OCI-M2 (cell line): Measurements from ENCODE around the gene PATE2.

Experiments used
- DNase-seq: peaks from one replicate; lab custom pipeline; 2025; ENCODE audit not compliant: unreplicated experiment; lab: John Stamatoyannopoulos, UW

Gene PATE2

DNA sequence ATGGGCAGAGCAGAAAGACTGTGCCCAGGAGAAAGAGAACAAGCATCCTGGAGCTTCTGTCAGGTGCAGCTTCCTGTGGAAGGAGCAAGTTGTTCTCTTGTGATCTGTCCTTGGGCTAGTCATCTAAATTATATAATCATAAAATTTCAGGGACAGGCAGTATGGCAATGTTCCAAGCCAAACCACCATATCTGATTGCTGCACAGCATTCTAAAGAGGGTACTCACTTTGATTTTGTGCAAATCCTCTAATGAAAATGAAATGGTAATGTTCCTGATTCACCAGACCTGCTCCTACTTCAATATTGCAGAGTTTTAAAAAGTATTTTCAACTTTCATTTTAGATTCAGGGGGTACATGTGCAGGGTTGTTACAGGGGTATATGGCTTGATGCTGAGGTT, at the start of gene PATE2:
TSS of gene PATE2 (minus strand) at position 101 of the 400 bp plus-strand sequence. CDS start at position 46, 55 bp downstream.
- DNase-seq: no peak

DNA sequence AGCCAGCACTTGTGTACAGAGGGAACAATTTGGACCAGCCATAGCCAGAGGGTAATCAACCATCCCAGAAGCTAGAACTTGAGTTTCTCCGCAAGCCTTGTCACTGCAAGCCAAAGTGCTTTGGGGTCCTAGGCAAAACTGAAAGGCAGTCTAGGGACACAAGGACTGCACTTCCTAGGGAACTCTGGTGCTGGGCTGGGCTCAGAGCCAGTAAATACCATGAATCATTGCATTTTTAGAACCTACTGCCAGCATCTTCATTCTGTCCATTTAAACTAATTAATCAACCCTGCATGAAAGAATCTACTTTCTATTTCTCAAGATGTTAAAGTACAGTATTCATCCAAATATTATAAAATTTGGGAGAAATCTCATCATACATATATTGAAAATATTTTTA, 29.3 kb upstream of the PATE2 start:
- no peak for DNase-seq

DNA sequence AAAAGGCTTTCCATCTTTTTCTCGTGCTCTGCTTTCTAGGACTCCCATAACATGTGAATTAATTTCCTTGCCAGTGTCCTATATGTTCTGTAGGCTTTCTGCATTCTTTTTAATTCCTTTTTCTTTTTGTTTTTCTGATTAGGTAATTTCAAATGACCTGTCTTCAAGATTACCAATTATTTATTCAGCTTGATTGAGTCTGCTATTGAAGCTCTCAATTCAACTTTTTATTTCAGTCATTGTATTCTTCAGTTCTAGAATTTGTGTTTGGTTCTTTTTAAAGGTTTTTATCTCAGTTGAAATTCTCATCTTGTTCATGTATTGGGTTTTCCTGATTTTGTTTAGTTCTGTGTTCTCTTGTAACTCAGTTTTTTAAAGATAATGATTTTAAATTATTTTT, 23.8 kb upstream of the PATE2 start:
- no peak for DNase-seq

DNA sequence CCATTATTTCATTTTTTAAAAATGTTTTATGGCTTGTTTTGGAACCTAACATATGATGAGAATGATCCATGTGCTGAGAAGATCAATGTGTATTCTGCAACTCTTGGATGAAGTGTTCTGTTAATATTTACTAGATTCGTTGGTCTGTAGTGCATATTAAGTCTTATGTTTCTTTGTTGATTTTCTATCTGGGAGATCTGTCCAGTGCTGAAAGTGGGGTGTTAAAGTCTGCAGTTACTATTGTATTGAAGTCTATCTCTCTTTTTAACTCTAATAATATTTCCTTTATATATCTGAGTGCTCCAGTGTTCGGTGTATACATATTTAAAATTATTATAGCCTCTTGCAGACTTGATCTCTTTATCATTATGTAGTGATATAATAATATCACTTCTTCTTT, 21.2 kb upstream of the PATE2 start:
- DNase-seq: no peak

DNA sequence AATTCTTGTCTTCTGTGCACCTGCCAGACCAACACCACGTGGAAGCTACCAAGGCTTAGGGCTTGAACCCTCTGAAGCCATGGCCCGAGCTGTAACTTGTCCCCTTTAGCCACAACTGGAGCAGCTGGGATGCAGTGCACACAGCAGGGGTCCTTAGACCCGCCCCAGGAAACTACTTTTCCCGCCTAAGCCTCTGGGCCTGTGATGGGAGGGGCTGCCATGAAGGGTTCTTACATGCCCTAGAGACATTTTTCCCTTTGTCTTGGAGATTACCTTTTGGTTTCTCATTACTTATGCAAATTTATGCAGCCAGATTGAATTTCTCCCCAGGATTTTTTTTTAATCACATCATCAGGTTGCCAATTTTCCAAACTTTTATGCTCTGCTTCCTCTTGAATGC, 19.0 kb upstream of the PATE2 start:
- DNase-seq: no peak

DNA sequence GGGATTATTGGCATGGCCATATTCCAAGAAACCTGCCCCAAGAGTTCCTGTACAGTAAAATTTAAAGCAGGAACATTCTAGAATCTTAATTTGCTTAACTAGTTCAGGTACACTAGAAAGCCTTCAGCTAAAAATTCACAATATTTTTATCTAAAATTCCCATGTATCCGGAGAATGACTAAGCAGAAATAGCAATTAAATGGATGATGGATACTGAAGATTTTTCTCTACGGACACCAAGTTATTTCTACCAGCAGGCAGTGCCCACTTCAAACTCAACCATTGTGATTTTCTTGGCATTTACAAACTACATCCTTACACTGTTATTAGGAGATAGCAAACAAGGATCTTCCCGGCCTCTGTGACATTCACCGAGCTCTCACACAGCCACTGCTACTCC, 12.2 kb upstream of the PATE2 start:
- DNase-seq: no peak

DNA sequence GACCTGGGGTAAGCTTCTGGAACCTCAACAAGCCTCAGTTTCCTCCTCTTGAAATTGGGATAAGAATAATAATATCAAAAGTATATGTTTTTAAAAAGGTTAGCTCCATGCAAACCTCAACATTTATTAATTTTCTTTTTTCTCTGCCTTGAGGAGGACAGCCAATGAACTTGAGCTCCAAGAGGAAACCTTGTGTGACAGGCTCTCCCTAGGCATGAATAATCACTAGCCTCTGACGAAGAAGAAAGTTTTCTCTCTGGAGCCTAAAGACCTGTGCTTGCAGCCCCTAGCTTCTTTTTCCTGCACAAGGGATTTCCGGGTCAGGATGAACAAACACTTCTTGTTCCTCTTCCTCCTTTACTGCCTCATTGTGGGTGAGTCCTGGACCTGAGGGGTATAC, 9.2 kb upstream of the PATE2 start, which contains the start of gene PATE3:
TSS of gene PATE3 (plus strand) at position 301 of the 400 bp plus-strand sequence. CDS start at position 326, 25 bp downstream.
- DNase-seq: no peak

DNA sequence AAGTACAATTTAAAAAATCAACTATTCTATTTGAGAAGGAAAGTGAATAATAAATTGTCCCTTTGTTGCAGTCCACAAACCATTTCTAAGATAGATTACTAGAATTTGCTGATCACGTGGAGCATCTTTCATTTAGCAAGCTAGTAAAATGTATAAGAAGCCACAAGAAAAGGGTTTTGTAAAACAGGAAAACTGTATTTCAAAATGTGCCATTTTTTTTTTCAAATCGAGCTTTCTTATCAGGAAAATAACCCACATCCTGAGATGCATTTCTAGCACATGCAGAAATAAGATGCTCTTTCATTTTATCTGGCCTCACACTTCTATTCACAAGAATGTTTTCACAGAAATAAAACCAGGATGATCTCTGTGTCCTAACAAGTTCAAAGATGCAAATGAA, 6.0 kb upstream of the PATE2 start:
- DNase-seq: no peak

DNA sequence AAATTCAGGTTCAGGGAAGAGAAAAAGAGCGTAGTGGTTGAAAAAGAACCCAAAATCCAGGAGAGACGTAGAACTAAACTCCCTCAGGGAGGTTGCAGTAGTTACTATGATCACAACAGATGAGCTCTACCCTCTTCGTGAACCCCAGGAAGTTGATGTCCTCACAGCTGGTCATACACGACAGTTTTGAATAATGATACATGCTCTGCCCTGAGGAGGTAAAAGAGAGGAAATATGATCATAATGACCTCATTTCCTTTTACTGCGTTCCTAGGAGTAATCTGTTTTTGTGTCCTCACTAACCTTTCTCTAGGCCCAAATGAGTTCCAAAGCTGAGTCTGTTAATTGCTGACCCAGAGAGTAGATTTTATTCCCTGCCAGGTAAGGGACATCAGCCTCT, 1.3 kb downstream of the PATE2 start:
- no peak for DNase-seq

DNA sequence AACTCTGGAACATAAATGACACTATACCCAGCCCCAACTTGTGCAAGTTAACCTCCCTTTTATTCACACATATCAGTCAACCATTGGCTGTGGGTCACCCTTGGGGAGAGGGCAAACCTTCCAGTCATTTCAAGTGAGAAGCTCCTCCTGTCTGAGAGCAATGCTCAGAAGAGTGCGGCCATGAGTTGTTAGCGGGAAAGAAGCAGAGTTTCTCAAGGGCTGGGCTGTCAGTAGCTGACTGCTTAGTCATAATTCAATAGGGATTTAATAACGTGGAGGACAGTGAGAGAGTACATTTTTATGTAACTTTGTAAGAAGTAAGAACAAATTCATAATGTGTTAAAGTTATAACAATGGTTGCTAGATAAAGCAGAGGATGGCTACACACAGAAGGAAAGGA, 5.1 kb downstream of the PATE2 start:
- DNase-seq: no peak

DNA sequence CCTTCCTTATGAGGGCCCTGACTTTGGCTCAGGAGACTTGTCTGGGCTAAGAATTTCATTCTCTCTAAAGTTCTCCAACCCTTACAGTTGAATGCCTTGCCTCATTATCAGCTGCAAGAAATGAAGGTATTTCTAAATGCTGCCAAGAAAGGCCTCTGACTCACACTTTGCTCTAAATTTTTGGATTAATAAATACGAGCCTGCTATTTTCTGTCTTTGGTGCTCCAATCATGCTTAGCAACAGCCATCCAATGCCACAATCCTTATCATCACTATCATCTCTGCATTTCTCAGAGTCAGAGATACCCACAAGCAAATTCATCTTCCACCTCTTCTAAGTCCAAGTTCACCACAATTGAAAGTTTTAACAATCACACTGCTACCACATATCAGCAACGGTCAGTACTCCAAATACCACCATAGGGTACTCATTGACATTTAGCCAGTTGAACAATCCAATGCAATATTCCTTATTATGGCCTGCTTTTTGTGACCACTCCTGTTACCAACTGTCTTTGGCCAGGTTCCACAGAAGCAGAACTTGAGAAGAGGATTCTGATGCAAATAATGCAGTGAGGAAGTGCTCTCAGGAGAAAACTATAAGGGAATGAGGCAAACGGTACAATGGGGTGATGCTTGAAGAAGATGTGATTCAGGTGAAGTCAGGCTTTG, 5.7 kb downstream of the PATE2 start:
- DNase-seq: no peak

DNA sequence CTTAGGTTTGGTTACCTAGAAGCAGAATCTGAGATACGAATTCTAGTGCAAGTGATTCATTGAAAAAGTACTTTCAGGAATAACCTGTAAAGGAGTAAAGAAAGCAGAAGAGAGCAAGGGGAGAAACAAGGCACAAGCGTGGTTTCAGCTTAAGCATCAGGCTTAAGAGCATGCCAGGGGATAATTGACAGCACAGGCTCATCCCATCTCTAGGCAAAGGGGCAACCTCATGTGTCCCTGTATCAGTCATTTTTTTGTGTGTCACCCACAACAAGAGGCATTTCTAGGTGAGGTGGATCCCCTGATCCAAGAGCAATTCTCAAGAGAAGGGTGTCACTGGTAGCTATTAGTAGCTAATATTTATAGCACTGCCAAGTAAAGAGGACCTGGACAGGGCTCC, 8.0 kb downstream of the PATE2 start:
- no peak for DNase-seq

DNA sequence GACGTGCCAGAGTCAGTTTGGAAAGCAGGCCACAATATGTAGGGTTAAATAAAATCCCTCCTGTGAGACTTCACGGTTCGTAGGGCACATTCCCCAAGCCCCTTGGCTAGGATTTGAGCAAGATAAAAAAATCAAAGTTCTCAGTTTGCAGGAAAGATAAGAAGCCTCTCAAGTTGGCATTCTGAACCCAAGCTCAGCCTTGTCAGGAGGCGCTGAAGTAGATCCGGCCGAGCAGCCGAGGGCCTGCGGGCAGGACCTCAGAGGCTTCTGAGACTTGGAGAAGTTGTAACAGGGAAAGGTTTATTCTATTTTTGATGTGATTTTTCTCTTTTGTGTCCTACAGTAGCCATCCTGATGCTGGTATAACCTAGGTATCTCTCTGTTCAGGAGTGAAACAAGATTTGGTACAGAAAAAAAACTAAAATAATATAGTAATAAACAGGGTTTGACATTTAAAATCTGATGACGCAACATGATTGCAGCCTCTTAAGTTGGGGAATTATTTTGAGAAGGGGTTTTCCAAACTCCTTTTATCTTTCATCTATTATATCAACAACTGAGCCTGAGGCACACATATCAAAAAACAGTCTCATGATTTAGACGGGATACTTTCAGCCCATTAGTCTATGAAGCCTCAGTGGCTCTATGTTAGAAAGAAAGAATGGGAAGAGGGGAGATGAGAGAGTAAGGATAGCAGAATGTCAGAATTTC, 10.1 kb downstream of the PATE2 start:
- no peak for DNase-seq

DNA sequence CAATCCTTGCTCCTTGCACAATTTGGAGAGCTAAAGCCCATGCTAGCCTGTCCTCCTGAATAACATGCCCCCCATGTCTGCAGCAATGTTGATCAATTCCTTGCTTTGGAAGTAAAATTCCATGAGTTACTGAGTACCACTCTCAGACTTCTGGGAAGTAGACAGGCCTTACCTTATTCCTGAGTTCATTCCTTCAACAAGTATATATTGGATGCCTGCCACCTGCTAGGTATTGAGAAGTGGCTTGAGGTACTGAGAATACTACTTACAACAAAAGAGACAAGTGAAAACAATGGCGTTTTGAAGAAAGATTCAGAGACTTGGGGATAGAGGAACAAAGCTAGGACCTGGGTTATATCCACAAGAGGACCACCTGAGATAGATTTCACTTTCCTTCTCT, 12.4 kb downstream of the PATE2 start:
- DNase-seq: no peak

DNA sequence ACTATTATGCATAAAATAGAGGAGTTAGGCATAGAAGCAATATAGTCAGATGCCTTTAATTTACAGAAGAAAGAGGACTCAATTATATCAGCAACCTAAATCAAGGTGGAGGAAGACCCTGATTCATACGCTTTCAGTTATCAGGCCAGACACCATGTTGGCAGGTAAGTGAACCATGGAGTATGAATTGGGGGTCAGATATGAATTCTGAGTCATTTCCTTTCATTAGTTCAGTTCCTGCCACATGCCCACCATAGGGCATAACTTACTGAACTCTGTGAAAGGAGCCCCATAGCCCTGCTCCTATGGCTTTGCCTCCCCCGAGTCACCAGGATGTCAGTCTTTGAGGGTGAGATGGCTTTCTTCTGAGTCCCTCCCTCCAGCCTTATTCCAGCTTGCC, 15.1 kb downstream of the PATE2 start:
- no peak for DNase-seq

DNA sequence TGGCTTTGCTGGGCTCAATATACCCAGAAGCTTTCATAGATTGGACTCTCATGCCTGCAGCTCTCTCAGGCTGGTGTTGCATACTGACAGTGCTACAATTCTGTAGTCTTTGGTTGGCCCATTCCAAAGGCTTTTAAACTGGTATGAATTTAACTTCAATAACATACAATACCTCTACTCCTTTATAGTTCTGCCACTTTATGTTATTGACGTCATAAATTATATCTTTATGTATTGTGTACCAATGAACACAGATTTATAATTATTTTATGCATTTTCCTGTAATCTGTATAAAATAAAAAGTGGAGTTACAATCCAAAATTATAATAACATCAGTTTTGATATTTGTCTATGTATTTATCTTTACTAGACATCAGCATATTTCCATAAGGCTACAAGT, 16.2 kb downstream of the PATE2 start:
- DNase-seq: no peak

DNA sequence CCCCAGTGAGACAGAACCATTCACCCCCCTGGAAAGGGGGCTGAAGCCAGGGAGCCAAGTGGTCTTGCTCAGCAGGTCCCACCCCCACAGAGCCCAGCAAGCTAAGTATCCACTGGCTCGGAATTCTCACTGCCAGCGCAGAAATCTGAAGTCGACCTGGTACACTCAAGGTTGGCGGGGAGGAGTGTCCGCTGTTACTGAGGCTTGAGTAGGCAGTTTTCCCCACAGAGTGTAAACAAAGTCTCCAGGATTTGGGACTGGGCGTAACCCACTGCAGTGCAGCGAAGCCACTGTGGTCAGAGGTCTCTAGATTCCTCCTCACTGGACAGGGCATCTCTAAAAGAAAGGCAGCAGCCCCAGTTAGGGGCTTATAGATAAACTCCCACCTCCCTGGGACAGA, 22.6 kb downstream of the PATE2 start:
- DNase-seq: no peak

DNA sequence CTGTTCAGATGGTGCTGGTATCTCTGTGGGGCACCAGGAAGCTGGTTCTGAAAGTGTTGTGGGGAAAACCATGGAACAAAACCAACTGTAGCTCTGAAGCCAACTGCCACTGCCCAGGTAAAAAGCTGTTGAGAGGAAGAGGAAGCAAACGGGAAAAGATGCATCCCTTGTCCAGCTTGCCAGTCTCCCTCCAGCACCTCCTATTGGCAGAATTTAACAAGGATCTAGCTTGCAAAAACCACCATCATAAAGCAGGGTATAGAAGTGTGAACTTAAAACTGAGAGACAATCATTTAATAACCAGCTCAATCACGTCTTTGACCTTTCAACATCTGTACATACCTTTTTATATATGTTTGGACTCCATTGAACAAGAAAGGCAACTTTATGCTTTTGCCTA, 28.0 kb downstream of the PATE2 start:
- no peak for DNase-seq

DNA sequence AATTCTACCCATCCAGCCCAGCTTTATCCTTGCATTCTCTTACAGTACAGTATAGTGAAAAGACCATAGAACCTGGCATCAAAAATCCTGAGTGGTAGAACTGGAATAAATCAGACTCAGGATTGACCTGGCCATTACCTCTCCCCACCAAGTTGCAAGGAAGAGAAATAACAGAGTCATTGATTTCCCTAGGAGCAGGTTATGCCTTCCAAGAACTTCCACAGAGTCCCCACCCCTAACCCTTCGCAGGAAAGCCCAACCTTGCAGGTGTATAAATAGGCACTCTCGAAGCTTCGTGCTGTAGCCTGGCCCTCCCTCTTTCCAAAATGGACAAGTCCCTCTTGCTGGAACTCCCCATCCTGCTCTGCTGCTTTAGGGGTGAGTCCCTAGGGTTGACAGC, 32.6 kb downstream of the PATE2 start, which contains the start of gene PATE1:
TSS of gene PATE1 (plus strand) at position 301 of the 400 bp plus-strand sequence. CDS start at position 327, 26 bp downstream.
- DNase-seq: no peak

DNA sequence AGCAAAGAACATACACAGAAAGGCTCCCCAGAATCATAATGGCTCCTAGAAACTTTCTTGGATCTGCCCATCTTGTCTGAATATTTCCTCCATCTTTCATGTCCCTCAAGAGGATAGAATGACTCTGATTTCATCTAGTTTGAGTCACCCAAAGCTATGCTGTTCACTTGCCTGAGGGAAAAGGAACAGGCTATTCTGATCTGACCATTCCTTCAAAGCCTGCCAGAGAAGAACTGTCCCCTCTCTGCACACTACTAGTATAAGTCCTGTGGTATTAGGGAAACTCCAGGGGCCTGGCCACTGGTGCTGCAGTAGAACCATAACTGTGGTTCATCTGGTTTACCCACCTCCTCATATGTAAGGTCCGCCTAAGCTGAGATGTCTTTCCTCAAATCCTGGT, 34.9 kb downstream of the PATE2 start:
- no peak for DNase-seq

DNA sequence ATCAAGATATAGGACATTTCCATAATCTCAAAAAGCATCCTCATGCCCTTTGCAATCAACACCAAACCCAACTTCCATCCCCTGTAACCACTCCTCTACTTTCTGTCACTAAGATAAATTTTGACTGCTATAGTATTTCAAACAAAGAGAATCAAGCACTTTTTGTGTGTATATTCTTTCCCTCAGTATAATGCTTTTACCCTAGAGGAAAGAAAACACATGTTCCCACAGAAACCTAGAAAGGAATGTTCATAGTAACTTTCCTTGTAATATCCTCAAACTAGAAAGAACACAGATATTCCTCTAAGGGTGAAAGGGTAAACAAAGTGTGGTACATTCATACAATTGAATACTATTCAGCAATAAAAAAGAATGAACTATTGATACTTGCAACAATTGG, 38.0 kb downstream of the PATE2 start:
- no peak for DNase-seq

DNA sequence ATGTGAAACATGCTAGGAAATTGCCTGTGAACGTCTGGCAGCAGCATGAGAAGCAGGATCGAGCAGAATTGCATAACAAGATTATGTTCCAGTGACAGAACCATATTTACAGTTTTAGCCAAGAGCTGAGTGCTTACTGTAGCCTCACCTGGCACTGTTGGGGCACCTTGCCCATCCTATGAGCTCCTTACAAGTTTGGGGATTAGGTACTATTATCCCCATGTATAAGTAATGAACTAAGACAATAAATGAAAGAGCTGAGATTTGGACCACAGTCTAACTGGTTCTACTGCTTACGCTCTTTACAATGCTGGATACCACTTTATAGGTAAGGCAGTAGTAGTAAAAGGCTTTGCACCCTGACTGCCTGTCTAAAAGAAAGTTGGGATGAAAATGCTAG, 49.7 kb downstream of the PATE2 start:
- no peak for DNase-seq
